ENCODE data around the gene FRMPD2.
"Not testable (repeated sequence)": the region's sequence is repeated elsewhere in the genome, so short reads cannot be mapped to it uniquely, and the experiment has no call there.

FRMPD2 gene

DNA sequence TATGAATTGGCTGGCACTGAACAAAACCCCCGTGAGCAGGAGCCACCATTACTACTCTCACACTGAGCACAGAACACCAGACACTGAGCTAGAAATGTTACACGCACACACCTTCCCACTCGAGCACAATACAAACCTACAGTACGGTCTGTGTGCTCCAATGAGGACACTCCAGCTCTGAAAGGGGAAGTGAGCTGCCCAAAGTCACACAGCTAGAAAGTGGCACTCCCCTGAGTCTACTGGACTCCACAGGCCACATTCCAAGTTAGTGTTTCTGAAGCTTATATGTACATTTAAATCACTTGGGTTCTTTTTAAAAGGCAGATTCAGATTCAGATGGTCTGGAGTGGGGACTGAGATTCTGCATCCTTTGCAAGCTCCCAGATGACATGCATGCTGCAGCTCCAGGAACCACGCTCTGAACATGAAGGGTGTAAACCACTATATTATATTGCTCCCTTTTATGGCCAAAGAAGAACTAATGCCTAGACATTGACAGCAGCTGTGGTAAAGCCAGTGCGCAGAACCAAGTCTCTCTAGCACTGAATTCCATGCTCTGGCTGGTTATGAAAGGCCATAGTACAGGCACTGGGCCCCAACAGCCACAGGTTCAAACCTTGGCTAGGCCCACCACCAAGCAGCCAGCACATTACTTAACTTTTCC is 77.1 kb downstream of the FRMPD2 start:
- no peak for FAIRE-seq
- no peak for TF ChIP-seq CTCF (IDR thresholded peaks at IDR 0.05; ENCODE audit: insufficient read depth, missing control alignments)

GRCh38 chr10:48195803-48196202 is 78.7 kb downstream of the FRMPD2 start:
- TF ChIP-seq CTCF (IDR thresholded peaks at IDR 0.05; ENCODE audit: insufficient read depth, missing control alignments) = no peak
- FAIRE-seq = no peak
- DNase-seq (ENCODE audit: insufficient read length, low spot score) = no peak

More for the DNA sequence above, 77.1 kb downstream of the FRMPD2 start:
- no peak for DNase-seq (ENCODE audit: insufficient read length, low spot score)

DNA sequence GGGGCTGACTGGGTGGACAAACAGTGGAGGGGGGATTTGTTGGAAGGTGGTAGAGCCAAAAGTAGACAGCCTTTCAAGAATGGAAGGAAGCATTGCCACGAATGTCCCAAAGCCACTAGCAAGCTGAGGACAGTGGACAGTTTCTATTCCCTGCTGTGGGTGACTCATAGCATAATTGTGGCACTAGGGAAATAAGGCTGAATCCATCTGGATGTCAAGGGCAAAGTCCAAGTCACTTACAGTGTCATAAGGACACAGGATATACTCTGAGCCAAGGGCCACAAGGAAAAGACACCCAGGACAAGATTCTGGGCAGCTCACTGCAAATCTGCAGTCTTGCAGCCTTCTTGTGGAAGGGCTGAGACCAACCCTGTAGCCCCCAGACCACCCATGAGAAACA is 79.7 kb downstream of the FRMPD2 start:
- no peak for DNase-seq (ENCODE audit: insufficient read length, low spot score)
- TF ChIP-seq CTCF (IDR thresholded peaks at IDR 0.05; ENCODE audit: insufficient read depth, missing control alignments) = no peak
- FAIRE-seq = no peak

GRCh38 chr10:48193556-48193955 is 80.9 kb downstream of the FRMPD2 start:
- FAIRE-seq = peak; percentile 16
- no peak for TF ChIP-seq CTCF (IDR thresholded peaks at IDR 0.05; ENCODE audit: insufficient read depth, missing control alignments)
- DNase-seq (ENCODE audit: insufficient read length, low spot score) = no peak

- FAIRE-seq = no peak
- no peak for DNase-seq (ENCODE audit: insufficient read length, low spot score)
- TF ChIP-seq CTCF (IDR thresholded peaks at IDR 0.05; ENCODE audit: insufficient read depth, missing control alignments) = no peak
These were observed 81.5 kb downstream of the FRMPD2 start for GRCh38 chr10:48192881-48193450.

DNA sequence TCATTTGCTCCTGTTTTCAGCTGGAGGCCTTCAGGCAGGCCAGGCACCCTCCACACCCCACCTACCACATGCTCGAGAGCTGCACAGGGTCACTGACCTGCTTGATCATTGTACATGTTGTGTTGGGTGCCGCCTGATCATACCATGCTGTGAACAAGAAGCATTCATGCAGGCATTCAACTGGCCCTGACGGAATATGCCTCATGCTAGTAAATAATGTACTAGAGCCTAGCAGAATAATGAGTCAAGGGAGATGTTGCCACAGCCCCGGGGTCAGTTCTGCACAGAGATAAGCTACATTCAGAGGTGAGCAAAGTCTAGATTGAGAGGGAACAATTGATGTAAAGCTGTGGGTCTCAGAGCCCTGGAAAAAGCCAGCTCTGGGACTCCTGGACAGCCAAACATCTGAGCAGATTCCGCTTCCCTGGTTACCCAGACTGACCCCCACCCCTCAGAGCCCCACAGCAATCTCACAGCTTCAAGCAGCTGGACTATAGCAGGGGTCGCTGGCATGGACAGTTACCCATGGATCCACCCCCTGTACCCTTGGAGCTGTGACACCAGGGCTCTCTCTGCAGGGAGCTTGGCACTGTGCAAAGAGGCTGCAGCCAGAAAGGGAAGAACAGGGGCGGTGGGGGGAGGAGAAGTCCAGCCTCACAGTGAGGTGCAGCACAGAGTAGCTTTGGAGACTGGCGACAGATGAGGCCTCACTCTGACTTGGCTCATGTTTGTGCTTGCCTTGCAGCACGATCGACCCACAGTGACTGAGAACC is 86.6 kb downstream of the FRMPD2 start:
- no peak for TF ChIP-seq CTCF (IDR thresholded peaks at IDR 0.05; ENCODE audit: insufficient read depth, missing control alignments)
- FAIRE-seq (no peak), DNase-seq (ENCODE audit: insufficient read length, low spot score) (no peak)

GRCh38 chr10:48187126-48187525 is 87.4 kb downstream of the FRMPD2 start:
- no peak for TF ChIP-seq CTCF (IDR thresholded peaks at IDR 0.05; ENCODE audit: insufficient read depth, missing control alignments)
- DNase-seq (ENCODE audit: insufficient read length, low spot score) = no peak
- no peak for FAIRE-seq

DNA sequence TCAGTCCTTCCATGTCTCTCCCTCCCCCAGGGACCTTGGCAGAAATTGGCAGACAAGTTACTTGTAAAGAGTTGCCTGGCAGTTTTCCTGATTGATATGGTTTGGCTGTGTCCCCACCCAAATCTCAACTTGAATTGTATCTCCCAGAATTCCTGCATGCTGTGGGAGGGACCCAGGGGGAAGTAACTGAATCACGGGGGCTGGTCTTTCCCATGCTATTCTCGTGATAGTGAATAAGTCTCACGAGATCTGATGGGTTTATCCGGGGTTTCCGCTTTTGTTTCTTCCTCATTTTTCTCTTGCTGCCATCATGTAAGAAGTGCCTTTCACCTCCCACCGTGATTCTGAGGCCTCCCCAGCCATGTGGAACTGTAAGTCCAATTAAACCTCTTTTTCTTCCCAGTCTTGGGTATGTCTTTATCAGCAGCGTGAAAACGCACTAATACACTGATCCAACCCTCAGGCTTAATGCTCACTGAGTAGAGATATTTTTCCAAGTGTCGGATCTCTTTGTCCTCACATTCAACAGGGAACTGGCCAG is 88.2 kb downstream of the FRMPD2 start:
- FAIRE-seq = not testable (repeated sequence)

More for the DNA sequence above, 88.2 kb downstream of the FRMPD2 start:
- not testable (repeated sequence) for DNase-seq (ENCODE audit: insufficient read length, low spot score)

Measured in D721Med (cell line).